ENCODE data around the gene TJP2. TPM values are rescaled to one million over a fixed set of nuclear protein-coding genes. Genes with fewer than 3 reads are reported as not detected.

TJP2 gene
- total RNA-seq, 4 donors from 2014 or later = 137 to 191 (median 167) TPM

DNA sequence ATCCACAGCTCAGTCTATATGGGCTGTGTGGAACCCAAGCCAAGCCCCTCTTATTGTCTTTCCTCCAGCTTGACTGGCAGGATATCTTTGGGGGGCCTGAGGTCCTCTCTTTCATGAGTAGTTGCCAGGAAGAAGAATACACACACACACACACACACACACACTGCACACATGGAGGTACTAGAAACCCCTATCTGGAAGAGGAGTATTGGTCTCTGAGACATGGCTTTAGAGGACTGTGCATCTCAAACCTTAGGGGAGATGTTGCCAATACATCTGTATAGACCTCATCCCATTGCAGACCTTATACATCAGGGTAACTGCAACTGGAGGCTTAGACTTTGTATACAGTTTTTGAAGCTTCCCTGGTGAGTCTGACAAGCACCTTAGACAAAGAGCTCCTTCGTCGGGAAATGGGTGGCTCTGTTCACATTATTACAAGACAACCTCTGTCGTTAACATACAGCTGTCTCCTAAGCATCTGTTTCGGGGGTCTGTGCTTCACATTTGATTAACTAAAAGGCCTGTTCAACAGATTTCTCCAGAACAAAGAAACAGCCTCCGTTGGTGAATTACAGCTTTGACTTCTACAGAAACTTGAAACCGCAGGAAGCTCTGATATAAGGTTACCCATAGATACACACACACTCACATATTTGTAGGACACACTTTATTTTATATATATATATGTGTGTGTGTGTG, 145.4 kb downstream of the TJP2 start:
- no peak for DNase-seq (ENCODE audit: low spot score in 2 of 2)
- WGBS, 2 donors = 74 to 81% methylated on average over 6 of the region's 6 CpGs

DNA sequence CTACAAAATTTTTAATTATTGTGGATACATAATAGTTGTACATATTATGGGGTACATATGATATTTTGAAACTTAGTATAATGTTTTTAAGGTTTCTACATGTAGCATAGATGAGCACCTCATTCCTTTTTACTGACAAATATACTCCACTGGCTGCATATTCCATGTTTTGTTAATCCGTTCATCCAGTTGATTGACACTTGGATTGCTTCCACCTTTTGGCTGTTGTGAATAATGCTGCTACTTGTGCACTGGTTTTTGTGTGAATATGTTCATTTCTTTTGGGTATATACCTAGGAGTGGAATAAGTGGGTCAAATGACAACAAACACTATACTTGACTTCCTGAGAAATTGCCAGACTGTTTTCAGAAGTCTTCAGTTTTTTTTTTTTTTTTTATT, 148.2 kb downstream of the TJP2 start:
- intact Hi-C loops (cut with DNase I; ENCODE audit: low total_unique reads) = no loop called here
- H3K4me3 ChIP-seq (ENCODE audit: low read depth, poor library complexity, severe bottlenecking) = no peak overlapping the region
- TF ChIP-seq POLR2A (IDR thresholded peaks at IDR 0.05) = no peak
- no peak for DNase-seq (ENCODE audit: low spot score in 2 of 2)
- 48 to 63% methylated on average over 1 of the region's 1 CpG for WGBS, 2 donors

More for the DNA sequence above, 145.4 kb downstream of the TJP2 start:
- no peak overlapping the region for H3K4me3 ChIP-seq (ENCODE audit: low read depth, poor library complexity, severe bottlenecking)
- intact Hi-C loops (cut with DNase I; ENCODE audit: low total_unique reads) = no loop called here
- TF ChIP-seq POLR2A (IDR thresholded peaks at IDR 0.05) = no peak
- TF ChIP-seq, protein P1, sequence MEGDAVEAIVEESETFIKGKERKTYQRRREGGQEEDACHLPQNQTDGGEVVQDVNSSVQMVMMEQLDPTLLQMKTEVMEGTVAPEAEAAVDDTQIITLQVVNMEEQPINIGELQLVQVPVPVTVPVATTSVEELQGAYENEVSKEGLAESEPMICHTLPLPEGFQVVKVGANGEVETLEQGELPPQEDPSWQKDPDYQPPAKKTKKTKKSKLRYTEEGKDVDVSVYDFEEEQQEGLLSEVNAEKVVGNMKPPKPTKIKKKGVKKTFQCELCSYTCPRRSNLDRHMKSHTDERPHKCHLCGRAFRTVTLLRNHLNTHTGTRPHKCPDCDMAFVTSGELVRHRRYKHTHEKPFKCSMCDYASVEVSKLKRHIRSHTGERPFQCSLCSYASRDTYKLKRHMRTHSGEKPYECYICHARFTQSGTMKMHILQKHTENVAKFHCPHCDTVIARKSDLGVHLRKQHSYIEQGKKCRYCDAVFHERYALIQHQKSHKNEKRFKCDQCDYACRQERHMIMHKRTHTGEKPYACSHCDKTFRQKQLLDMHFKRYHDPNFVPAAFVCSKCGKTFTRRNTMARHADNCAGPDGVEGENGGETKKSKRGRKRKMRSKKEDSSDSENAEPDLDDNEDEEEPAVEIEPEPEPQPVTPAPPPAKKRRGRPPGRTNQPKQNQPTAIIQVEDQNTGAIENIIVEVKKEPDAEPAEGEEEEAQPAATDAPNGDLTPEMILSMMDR (IDR thresholded peaks at IDR 0.05) = no peak

DNA sequence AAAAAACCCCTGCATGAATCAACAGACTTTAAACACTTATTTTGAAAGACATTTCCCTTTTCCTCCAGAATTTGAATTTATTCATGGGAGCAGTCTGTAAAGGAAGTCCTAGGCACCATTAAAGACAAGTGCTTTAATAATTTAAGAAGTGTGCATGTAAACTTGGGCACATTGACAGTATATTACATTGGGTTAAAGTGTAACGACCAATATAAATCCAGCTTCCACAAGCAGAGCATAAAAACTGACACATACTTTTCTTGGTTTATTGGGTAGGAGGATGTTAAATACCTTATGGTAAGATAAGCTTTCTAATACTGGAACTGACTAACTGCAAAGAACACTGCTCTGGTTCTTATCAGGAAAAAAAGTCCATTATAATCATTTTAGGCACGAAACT, 149.8 kb downstream of the TJP2 start:
- TF ChIP-seq POLR2A (IDR thresholded peaks at IDR 0.05) = no peak
- TF ChIP-seq, protein P1 (IDR thresholded peaks at IDR 0.05) = no peak
- 73 to 74% methylated on average over 2 of the region's 2 CpGs for WGBS, 2 donors
- DNase-seq (ENCODE audit: low spot score in 2 of 2) = no peak
- intact Hi-C loops (cut with DNase I; ENCODE audit: low total_unique reads) = no loop called here
- H3K4me3 ChIP-seq (ENCODE audit: low read depth, poor library complexity, severe bottlenecking) = no peak overlapping the region

Other genes starting within 250 kb of the TJP2 start
- not detected for gene PRKACG, start 160.2 kb upstream of the TJP2 start, total RNA-seq
- gene FXN, start 138.5 kb upstream of the TJP2 start, total RNA-seq = 1 to 10 TPM in 3 of 4 donors, under 1 TPM in 1; 0.17 to 5.6 (median 3.0) TPM
- gene ENTREP1, start 150.9 kb downstream of the TJP2 start, total RNA-seq = 10 to 100 TPM; 12.7 to 19.1 (median 16.3) TPM

All from lower leg skin (tissue), 4 donors.